Ascending aorta (tissue), 2 donors: ENCODE results near the gene SASH3. TPM values are rescaled to one million over a fixed set of nuclear protein-coding genes. Genes with fewer than 3 reads are reported as not detected.
A peak's percentile ranks its signal among the peaks of the same experiment; 100 is the strongest.

ENCODE experiments used
- DNase-seq, 2 donors: peaks; one replicate each; pipeline ENCODE4 v3.0.0-alpha.2; 2019; ENCODE audit warnings: low spot score in 2 of 2
- H3K27ac ChIP-seq, 2 donors: fragments of 200-600 bp; sonication (generic); one replicate each; pipeline ENCODE4 v1.5.1; 2016 to 2017; ENCODE audit warnings: mild to moderate bottlenecking in 1 of 2
- H3K27me3 ChIP-seq: fragments of 200-600 bp; sonication (generic); one replicate; pipeline ENCODE4 v1.5.1; 2017
- H3K36me3 ChIP-seq, 2 donors: fragments of 200-600 bp; sonication (generic); one replicate each; pipeline ENCODE4 v1.5.1; 2016
- H3K4me1 ChIP-seq, 2 donors: fragments of 200-600 bp; sonication (generic); one replicate each; pipeline ENCODE4 v1.5.1; 2016 to 2017; ENCODE audit warnings: mild to moderate bottlenecking in 1 of 2
- H3K4me3 ChIP-seq, 2 donors: fragments of 200-600 bp; sonication (generic); one replicate each; pipeline ENCODE4 v1.5.1; 2016 to 2017; ENCODE audit warnings: mild to moderate bottlenecking in 1 of 2
- H3K9me3 ChIP-seq, 2 donors: fragments of 200-600 bp; sonication (generic); one replicate each; pipeline ENCODE4 v1.5.1; 2016
- CTCF ChIP-seq, 3 experiments: fragments of 200-600 bp in 2 of 3; fragments of 450-650 bp in 1 of 3; sonication (generic) in 2 of 3; IDR thresholded peaks; one replicate each; pipeline ENCODE4 v1.5.1; 2016 to 2019; ENCODE audit warnings: antibody characterized with exemption in 3 of 3, mild to moderate bottlenecking in 1 of 3, moderate library complexity in 1 of 3
- intact Hi-C: fragments of 100-400 bp; cut with DNase I; formaldehyde crosslinking; loops from one replicate; pipeline ENCODE4 v1.15.1; 2023
- total RNA-seq: library from RNA; depleted of rRNA; stranded (reverse); fragments of >200 nt; gene quantifications from one replicate; pipeline ENCODE4 v1.1.0, GENCODE V29; 2016

The SASH3 gene
- total RNA-seq, 1 donor from 2014 or later, result 31.0 TPM

GRCh38 chrX:129779086-129779672 lies 570 bp upstream of the SASH3 start:
- Histone ChIP-seq H3K27ac (no peak overlapping the region), H3K4me1 (no peaks in the 10 kb centered on the region), H3K27me3 (no peaks in the 10 kb centered on the region), H3K9me3 (no peaks in the 10 kb centered on the region), H3K4me3 (no peak overlapping the region), H3K36me3 (no peaks in the 10 kb centered on the region)
- intact Hi-C loops, result no loop called here
- TF ChIP-seq CTCF (IDR thresholded peaks at IDR 0.05), result no peak
- no peak for DNase-seq

- H3K4me1 ChIP-seq, result no peaks in the 10 kb centered on the region
- no peaks in the 10 kb centered on the region for H3K36me3 ChIP-seq
- intact Hi-C loops, result no loop called here
- H3K4me3 ChIP-seq, result peak overlapping the region in 1 of 2 donors; percentile 22
- no peak overlapping the region for H3K27ac ChIP-seq
- no peak for DNase-seq
- no peak for TF ChIP-seq CTCF (IDR thresholded peaks at IDR 0.05)
- H3K27me3 ChIP-seq, result no peaks in the 10 kb centered on the region
- no peaks in the 10 kb centered on the region for H3K9me3 ChIP-seq
Observed at GRCh38 chrX:129780441-129781105, 824 bp downstream of the SASH3 start.

- DNase-seq, result peak; percentile 25 to 72
- H3K4me1 ChIP-seq, result no peaks in the 10 kb centered on the region
- no peaks in the 10 kb centered on the region for H3K36me3 ChIP-seq
- intact Hi-C loops, result no loop called here
- no peaks in the 10 kb centered on the region for H3K9me3 ChIP-seq
- no peaks in the 10 kb centered on the region for H3K27me3 ChIP-seq
- no peak overlapping the region for H3K27ac ChIP-seq
- peak overlapping the region in 1 of 2 donors; percentile 22 for H3K4me3 ChIP-seq
- no peak for TF ChIP-seq CTCF (IDR thresholded peaks at IDR 0.05)
Observed at GRCh38 chrX:129781134-129781672, 1.5 kb downstream of the SASH3 start.

- Histone ChIP-seq H3K36me3 (no peaks in the 10 kb centered on the region), H3K4me3 (no peak overlapping the region), H3K27ac (no peak overlapping the region), H3K27me3 (no peaks in the 10 kb centered on the region), H3K4me1 (no peaks in the 10 kb centered on the region), H3K9me3 (no peaks in the 10 kb centered on the region)
- DNase-seq, result no peak
- intact Hi-C loops, result no loop called here
- no peak for TF ChIP-seq CTCF (IDR thresholded peaks at IDR 0.05)
Observed at GRCh38 chrX:129781680-129782495, 2.1 kb downstream of the SASH3 start.

- Histone ChIP-seq H3K27ac (no peak overlapping the region), H3K9me3 (no peaks in the 10 kb centered on the region), H3K4me3 (no peak overlapping the region), H3K36me3 (no peaks in the 10 kb centered on the region), H3K4me1 (no peaks in the 10 kb centered on the region), H3K27me3 (no peaks in the 10 kb centered on the region)
- DNase-seq, result no peak
- intact Hi-C loops, result no loop called here
- no peak for TF ChIP-seq CTCF (IDR thresholded peaks at IDR 0.05)
Observed at GRCh38 chrX:129782706-129783105, 3.0 kb downstream of the SASH3 start.
